WTC11 (cell line): ENCODE measurements around the gene HPSE2. TPM values are rescaled to one million over a fixed set of nuclear protein-coding genes. Genes with fewer than 3 reads are reported as not detected.

ENCODE experiments used
- ATAC-seq: fragments of 200-7000 bp; cut with Tn5 transposase; 2 replicates; pipeline ENCODE4 v1.10.0; 2021; ENCODE audit warnings: mild to moderate bottlenecking, moderate library complexity
- CTCF ChIA-PET: fragments of 300-600 bp; sonication (Branson Sonifier 250); formaldehyde crosslinking; loops from one replicate; lab custom pipeline; 2021; ENCODE audit warnings: antibody characterized with exemption; lab: Charles Lee
- POLR2A ChIA-PET: fragments of 350-600 bp; sonication (Branson Sonifier 250); formaldehyde crosslinking; loops from one replicate; lab custom pipeline; 2021; ENCODE audit warnings: antibody characterized with exemption; lab: Charles Lee
- DNase-seq: peaks from one replicate; pipeline ENCODE4 v3.0.0; 2021; ENCODE audit warnings: low spot score
- H3K27ac Mint-ChIP-seq: 2 replicates; pipeline ENCODE4 v1.8.0; 2021; ENCODE audit warnings: mixed read lengths
- H3K27me3 Mint-ChIP-seq: 2 replicates; pipeline ENCODE4 v1.8.0; 2021; ENCODE audit warnings: low read depth, mild to moderate bottlenecking, moderate library complexity, mixed read lengths
- H3K36me3 Mint-ChIP-seq: 2 replicates; pipeline ENCODE4 v1.8.0; 2021; ENCODE audit warnings: mixed read lengths
- H3K4me1 Mint-ChIP-seq: 2 replicates; pipeline ENCODE4 v1.8.0; 2022; ENCODE audit warnings: mixed read lengths
- H3K4me3 Mint-ChIP-seq: 2 replicates; pipeline ENCODE4 v1.8.0; 2021; ENCODE audit warnings: mild to moderate bottlenecking, moderate library complexity, mixed read lengths
- H3K9me3 Mint-ChIP-seq: 2 replicates; pipeline ENCODE4 v1.8.0; 2021; ENCODE audit warnings: mixed read lengths
- AR ChIP-seq: fragments of 250-450 bp; sonication (Bioruptor Pico); IDR thresholded peaks from 2 replicates; pipeline ENCODE4 v1.9.0; 2021; ENCODE audit warnings: mild to moderate bottlenecking
- ARID4B ChIP-seq: sonication (generic); formaldehyde crosslinking; IDR thresholded peaks from 2 replicates; pipeline ENCODE4 v1.8.0; 2023; ENCODE audit warnings: missing genetic modification reagents, mild to moderate bottlenecking, borderline replicate concordance
- ERG ChIP-seq: fragments of 250-450 bp; sonication (Bioruptor Pico); IDR thresholded peaks from 2 replicates; pipeline ENCODE4 v1.8.0; 2021; ENCODE audit warnings: mild to moderate bottlenecking
- FOXP1 ChIP-seq: sonication (generic); formaldehyde crosslinking; IDR thresholded peaks from 2 replicates; pipeline ENCODE4 v1.8.0; 2022; ENCODE audit warnings: missing genetic modification reagents, mild to moderate bottlenecking, moderate library complexity, borderline replicate concordance
- JAZF1 ChIP-seq: fragments of 250-450 bp; sonication (Bioruptor Pico); IDR thresholded peaks from 2 replicates; pipeline ENCODE4 v1.9.0; 2021; ENCODE audit warnings: moderate library complexity, mild to moderate bottlenecking, inconsistent platforms
- MYBL2 ChIP-seq: sonication (generic); formaldehyde crosslinking; IDR thresholded peaks from 2 replicates; pipeline ENCODE4 v1.8.1; 2023; ENCODE audit warnings: mild to moderate bottlenecking, moderate library complexity, missing genetic modification reagents
- NFE2L1 ChIP-seq: sonication (generic); formaldehyde crosslinking; IDR thresholded peaks from 2 replicates; pipeline ENCODE4 v1.8.1; 2023; ENCODE audit warnings: missing genetic modification reagents
- NR1H2 ChIP-seq: sonication (generic); formaldehyde crosslinking; IDR thresholded peaks from 2 replicates; pipeline ENCODE4 v1.9.0; 2021; ENCODE audit warnings: mild to moderate bottlenecking, moderate library complexity, missing genetic modification reagents
- RORB ChIP-seq: fragments of 250-450 bp; sonication (Bioruptor Pico); IDR thresholded peaks from 2 replicates; pipeline ENCODE4 v1.9.0; 2021; ENCODE audit warnings: mild to moderate bottlenecking
- SP1 ChIP-seq: sonication (generic); formaldehyde crosslinking; conservative IDR thresholded peaks from 2 replicates; pipeline ENCODE4 v1.8.1; 2022; ENCODE audit warnings: missing genetic modification reagents
- TCF7 ChIP-seq: sonication (generic); formaldehyde crosslinking; IDR thresholded peaks from 2 replicates; pipeline ENCODE4 v1.8.0; 2022; ENCODE audit warnings: mild to moderate bottlenecking, low read depth, missing genetic modification reagents, moderate library complexity
- TEAD4 ChIP-seq: sonication (generic); formaldehyde crosslinking; IDR thresholded peaks from 2 replicates; pipeline ENCODE4 v1.8.0; 2022; ENCODE audit warnings: mild to moderate bottlenecking, missing genetic modification reagents
- USF2 ChIP-seq: sonication (generic); formaldehyde crosslinking; IDR thresholded peaks from 2 replicates; pipeline ENCODE4 v1.8.1; 2023; ENCODE audit warnings: mild to moderate bottlenecking, missing genetic modification reagents, moderate library complexity
- total RNA-seq: library from RNA; stranded (reverse); gene quantifications from 3 replicates; pipeline ENCODE4 v1.2.3, GENCODE V29; 2021
- TF ChIP-seq, protein P1 (sequence below): sonication (generic); formaldehyde crosslinking; IDR thresholded peaks from 2 replicates; pipeline ENCODE4 v1.8.1; 2022; ENCODE audit warnings: mild to moderate bottlenecking, missing genetic modification reagents, moderate library complexity, borderline replicate concordance
- TF ChIP-seq, protein P2 (sequence below): fragments of 250-450 bp; sonication (Bioruptor Pico); IDR thresholded peaks from 2 replicates; pipeline ENCODE4 v1.9.0; 2021; ENCODE audit warnings: moderate library complexity, mild to moderate bottlenecking, inconsistent platforms, borderline replicate concordance
- TF ChIP-seq, protein P3 (sequence below): sonication (generic); formaldehyde crosslinking; IDR thresholded peaks from 2 replicates; pipeline ENCODE4 v1.8.1; 2023; ENCODE audit warnings: mild to moderate bottlenecking, missing genetic modification reagents, moderate library complexity
- TF ChIP-seq, protein P4 (sequence below): sonication (generic); formaldehyde crosslinking; IDR thresholded peaks from 2 replicates; pipeline ENCODE4 v1.8.0; 2022; ENCODE audit warnings: missing genetic modification reagents

The HPSE2 gene
- total RNA-seq, 1 experiment from 2014 or later: 0.66 TPM

GRCh38 chr10:98453729-98454128, 781.9 kb downstream of the HPSE2 start:
- CTCF ChIA-PET: interaction anchor here (0.6 kb wide), 1 partner anchor 283 kb away, joined by 4 read pairs; no protein-coding TSS in a partner anchor
- H3K4me1 Mint-ChIP-seq: peaks cover 44% of the 10 kb centered on the region
- no peaks in the 10 kb centered on the region for H3K9me3 Mint-ChIP-seq
- no peaks in the 10 kb centered on the region; the same call in 1 of the 2 replicates for H3K27me3 Mint-ChIP-seq
- H3K4me3 Mint-ChIP-seq: no peak overlapping the region
- no peak overlapping the region for H3K27ac Mint-ChIP-seq
- TF ChIP-seq ERG: no peak
- TF ChIP-seq, protein P1, sequence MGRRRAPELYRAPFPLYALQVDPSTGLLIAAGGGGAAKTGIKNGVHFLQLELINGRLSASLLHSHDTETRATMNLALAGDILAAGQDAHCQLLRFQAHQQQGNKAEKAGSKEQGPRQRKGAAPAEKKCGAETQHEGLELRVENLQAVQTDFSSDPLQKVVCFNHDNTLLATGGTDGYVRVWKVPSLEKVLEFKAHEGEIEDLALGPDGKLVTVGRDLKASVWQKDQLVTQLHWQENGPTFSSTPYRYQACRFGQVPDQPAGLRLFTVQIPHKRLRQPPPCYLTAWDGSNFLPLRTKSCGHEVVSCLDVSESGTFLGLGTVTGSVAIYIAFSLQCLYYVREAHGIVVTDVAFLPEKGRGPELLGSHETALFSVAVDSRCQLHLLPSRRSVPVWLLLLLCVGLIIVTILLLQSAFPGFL (CRISPR knock-in tag): no peak
- no peak for TF ChIP-seq MYBL2 (CRISPR knock-in tag)
- TF ChIP-seq, protein P2, sequence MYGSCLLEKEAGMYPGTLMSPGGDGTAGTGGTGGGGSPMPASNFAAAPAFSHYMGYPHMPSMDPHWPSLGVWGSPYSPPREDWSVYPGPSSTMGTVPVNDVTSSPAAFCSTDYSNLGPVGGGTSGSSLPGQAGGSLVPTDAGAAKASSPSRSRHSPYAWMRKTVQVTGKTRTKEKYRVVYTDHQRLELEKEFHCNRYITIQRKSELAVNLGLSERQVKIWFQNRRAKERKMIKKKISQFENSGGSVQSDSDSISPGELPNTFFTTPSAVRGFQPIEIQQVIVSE (CRISPR knock-in tag): no peak
- no peak for TF ChIP-seq TCF7
- no peak for TF ChIP-seq FOXP1
- TF ChIP-seq TEAD4: no peak
- TF ChIP-seq NR1H2: no peak
- TF ChIP-seq SP1 (CRISPR knock-in tag): no peak
- TF ChIP-seq ARID4B (CRISPR knock-in tag): no peak
- TF ChIP-seq, protein P3, sequence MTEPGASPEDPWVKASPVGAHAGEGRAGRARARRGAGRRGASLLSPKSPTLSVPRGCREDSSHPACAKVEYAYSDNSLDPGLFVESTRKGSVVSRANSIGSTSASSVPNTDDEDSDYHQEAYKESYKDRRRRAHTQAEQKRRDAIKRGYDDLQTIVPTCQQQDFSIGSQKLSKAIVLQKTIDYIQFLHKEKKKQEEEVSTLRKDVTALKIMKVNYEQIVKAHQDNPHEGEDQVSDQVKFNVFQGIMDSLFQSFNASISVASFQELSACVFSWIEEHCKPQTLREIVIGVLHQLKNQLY (CRISPR knock-in tag): no peak
- no peak for DNase-seq
- no peaks in the 10 kb centered on the region for H3K36me3 Mint-ChIP-seq
- ATAC-seq: no peak
- POLR2A ChIA-PET: no interaction called here

DNA sequence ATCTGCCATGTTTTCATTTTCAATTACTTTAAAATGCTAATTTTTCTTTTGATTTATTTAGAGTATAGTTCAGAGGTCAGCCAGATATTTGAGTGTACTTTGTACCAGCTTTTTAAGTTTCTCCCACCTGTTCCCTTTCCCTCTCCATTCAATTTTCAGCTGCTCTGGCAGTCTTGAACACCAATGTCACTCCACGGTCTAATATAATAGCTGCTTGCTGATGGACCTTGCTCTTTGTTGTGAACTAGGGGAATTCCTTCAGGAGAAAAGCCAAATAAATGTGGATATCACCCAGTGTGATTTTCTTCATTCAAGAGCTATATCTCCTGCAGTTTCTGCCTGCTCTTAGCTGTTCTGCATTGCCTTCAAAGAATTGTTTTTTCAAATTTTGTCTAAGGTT, 785.0 kb downstream of the HPSE2 start:
- H3K27ac Mint-ChIP-seq: no peak overlapping the region
- ChIA-PET POLR2A (interaction anchor here (0.6 kb wide), 1 partner anchor 622 kb away, joined by 9 read pairs; no protein-coding TSS in a partner anchor), CTCF (interaction anchor here (1.0 kb wide), 1 partner anchor 16 kb away, joined by 3 read pairs; no protein-coding TSS in a partner anchor)
- H3K4me1 Mint-ChIP-seq: peaks cover 21% of the 10 kb centered on the region
- ATAC-seq: no peak
- no peak for DNase-seq
- no peaks in the 10 kb centered on the region for H3K27me3 Mint-ChIP-seq
- H3K4me3 Mint-ChIP-seq: no peak overlapping the region
- no peaks in the 10 kb centered on the region for H3K9me3 Mint-ChIP-seq
- no peaks in the 10 kb centered on the region for H3K36me3 Mint-ChIP-seq
- TF ChIP-seq TEAD4 (no peak), USF2 (CRISPR knock-in tag) (no peak), AR (CRISPR knock-in tag) (no peak), NFE2L1 (CRISPR knock-in tag) (no peak), RORB (CRISPR knock-in tag) (no peak), JAZF1 (no peak)
- TF ChIP-seq, protein P4, sequence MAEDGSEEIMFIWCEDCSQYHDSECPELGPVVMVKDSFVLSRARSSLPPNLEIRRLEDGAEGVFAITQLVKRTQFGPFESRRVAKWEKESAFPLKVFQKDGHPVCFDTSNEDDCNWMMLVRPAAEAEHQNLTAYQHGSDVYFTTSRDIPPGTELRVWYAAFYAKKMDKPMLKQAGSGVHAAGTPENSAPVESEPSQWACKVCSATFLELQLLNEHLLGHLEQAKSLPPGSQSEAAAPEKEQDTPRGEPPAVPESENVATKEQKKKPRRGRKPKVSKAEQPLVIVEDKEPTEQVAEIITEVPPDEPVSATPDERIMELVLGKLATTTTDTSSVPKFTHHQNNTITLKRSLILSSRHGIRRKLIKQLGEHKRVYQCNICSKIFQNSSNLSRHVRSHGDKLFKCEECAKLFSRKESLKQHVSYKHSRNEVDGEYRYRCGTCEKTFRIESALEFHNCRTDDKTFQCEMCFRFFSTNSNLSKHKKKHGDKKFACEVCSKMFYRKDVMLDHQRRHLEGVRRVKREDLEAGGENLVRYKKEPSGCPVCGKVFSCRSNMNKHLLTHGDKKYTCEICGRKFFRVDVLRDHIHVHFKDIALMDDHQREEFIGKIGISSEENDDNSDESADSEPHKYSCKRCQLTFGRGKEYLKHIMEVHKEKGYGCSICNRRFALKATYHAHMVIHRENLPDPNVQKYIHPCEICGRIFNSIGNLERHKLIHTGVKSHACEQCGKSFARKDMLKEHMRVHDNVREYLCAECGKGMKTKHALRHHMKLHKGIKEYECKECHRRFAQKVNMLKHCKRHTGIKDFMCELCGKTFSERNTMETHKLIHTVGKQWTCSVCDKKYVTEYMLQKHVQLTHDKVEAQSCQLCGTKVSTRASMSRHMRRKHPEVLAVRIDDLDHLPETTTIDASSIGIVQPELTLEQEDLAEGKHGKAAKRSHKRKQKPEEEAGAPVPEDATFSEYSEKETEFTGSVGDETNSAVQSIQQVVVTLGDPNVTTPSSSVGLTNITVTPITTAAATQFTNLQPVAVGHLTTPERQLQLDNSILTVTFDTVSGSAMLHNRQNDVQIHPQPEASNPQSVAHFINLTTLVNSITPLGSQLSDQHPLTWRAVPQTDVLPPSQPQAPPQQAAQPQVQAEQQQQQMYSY (CRISPR knock-in tag): no peak
